PC-9 (cell line): ENCODE results near the gene KCNK4. TPM values are rescaled to one million over a fixed set of nuclear protein-coding genes. Genes with fewer than 3 reads are reported as not detected.
A peak's percentile ranks its signal among the peaks of the same experiment; 100 is the strongest.

Experiments
- BruUV-seq: library from RNA; stranded (reverse); fragments of 400-500 nt; replicated peaks from 2 replicates; lab custom pipeline; 2021; lab: Mats Ljungman, UMichigan
- CTCF ChIA-PET: fragments of 300-600 bp; sonication (Branson Sonifier 250); formaldehyde crosslinking; loops from one replicate; lab custom pipeline; 2022; ENCODE audit warnings: antibody characterized with exemption; lab: Charles Lee
- POLR2A ChIA-PET: fragments of 300-600 bp; sonication (Branson Sonifier 250); formaldehyde crosslinking; loops from one replicate; lab custom pipeline; 2022; ENCODE audit warnings: antibody characterized with exemption; ENCODE audit not compliant: unreplicated experiment; lab: Charles Lee
- DNase-seq, 2 experiments: peaks; one replicate each; pipeline versions ENCODE4 v3.0.0 to v3.0.0-alpha.2; 2015 to 2022; ENCODE audit warnings: mixed read lengths in 1 of 2
- H2AFZ ChIP-seq: fragments of 200-600 bp; sonication (generic); 2 replicates; pipeline ENCODE4 v1.8.1; 2017; ENCODE audit warnings: antibody characterized with exemption
- H3F3A ChIP-seq: fragments of 200-600 bp; sonication (generic); 2 replicates; pipeline ENCODE4 v1.8.1; 2017; ENCODE audit warnings: antibody characterized with exemption, mild to moderate bottlenecking, low read depth; ENCODE audit not compliant: insufficient read depth
- H3K27ac ChIP-seq: fragments of 200-600 bp; sonication (generic); 2 replicates; pipeline ENCODE4 v1.6.1; 2016; ENCODE audit warnings: mixed run types
- H3K27me3 ChIP-seq: fragments of 200-600 bp; sonication (generic); 2 replicates; pipeline ENCODE4 v1.6.1; 2016; ENCODE audit warnings: low read depth, mixed run types; ENCODE audit not compliant: insufficient read depth
- H3K36me3 ChIP-seq: fragments of 200-600 bp; sonication (generic); 2 replicates; pipeline ENCODE4 v1.6.1; 2016; ENCODE audit warnings: low read depth, mixed run types
- H3K4me1 ChIP-seq: fragments of 200-600 bp; sonication (generic); replicated peaks from 2 replicates; pipeline ENCODE4 v1.6.1; 2016; ENCODE audit warnings: mixed run types; ENCODE audit not compliant: insufficient read depth
- H3K4me2 ChIP-seq: fragments of 200-600 bp; sonication (generic); 2 replicates; pipeline ENCODE4 v1.6.1; 2017; ENCODE audit warnings: mixed run types
- H3K4me3 ChIP-seq: fragments of 200-600 bp; sonication (generic); 2 replicates; pipeline ENCODE4 v1.6.1; 2016; ENCODE audit warnings: mixed run types
- H3K79me2 ChIP-seq: fragments of 200-600 bp; sonication (generic); 2 replicates; pipeline ENCODE4 v1.6.1; 2017; ENCODE audit warnings: low read depth, mixed run types
- H3K9me2 ChIP-seq: fragments of 200-600 bp; sonication (generic); 2 replicates; pipeline ENCODE4 v1.8.1; 2017; ENCODE audit warnings: mild to moderate bottlenecking; ENCODE audit not compliant: insufficient read depth
- H3K9me3 ChIP-seq: fragments of 200-600 bp; sonication (generic); 2 replicates; pipeline ENCODE4 v1.8.1; 2016; ENCODE audit warnings: low read depth; ENCODE audit not compliant: insufficient read depth
- H4K20me1 ChIP-seq: fragments of 200-600 bp; sonication (generic); 2 replicates; pipeline ENCODE4 v1.8.1; 2017; ENCODE audit not compliant: insufficient read depth
- EZH2 ChIP-seq: fragments of 200-600 bp; sonication (generic); IDR thresholded peaks from 2 replicates; pipeline ENCODE4 v1.8.0; 2017; ENCODE audit warnings: antibody characterized with exemption, low read depth
- intact Hi-C: fragments of 100-400 bp; cut with micrococcal nuclease; formaldehyde crosslinking; loops from one replicate; pipeline ENCODE4 v1.10.0; 2022; ENCODE audit not compliant: unreplicated experiment
- total RNA-seq: library from RNA; stranded (reverse); gene quantifications from 2 replicates; pipeline ENCODE4 v1.2.3, GENCODE V29; 2021
- TF ChIP-seq, protein P1 (sequence below): fragments of 200-600 bp; sonication (generic); conservative IDR thresholded peaks from 2 replicates; pipeline ENCODE4 v1.6.1; 2017; ENCODE audit warnings: mixed run types, antibody characterized with exemption, mild to moderate bottlenecking, moderate library complexity

Gene KCNK4
- total RNA-seq, 1 experiment from 2014 or later, result 0.57 TPM

DNA sequence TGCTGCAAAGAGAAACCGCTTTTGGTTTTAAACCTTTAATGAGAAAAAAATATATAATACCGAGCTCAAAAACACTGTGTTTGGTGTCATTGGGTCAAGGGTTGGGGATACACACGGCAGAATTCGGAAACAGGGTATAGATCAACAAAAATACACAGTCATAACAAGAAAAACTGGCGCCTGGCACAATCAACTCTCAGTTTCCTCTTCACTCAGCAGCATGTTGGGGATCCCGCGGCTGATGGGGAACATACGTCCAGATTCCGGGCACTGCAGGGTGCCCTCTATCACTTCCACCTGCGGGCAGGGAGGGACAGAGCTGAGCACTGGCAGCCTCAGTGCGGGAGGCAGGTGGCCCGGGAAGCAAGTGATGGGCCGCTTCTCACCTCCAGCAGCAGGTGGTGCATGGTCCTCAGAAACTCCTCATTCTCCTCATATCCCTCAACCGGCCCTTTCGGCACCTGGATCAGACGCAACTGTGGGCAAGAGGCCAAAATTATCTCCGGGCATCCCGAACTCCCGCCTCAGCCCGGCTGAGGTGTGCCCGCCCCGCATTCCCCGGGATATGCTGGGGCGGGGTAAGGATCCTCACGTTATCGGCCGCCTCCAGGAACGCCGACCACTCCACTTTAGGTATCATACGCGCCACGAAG, 25.7 kb downstream of the KCNK4 start:
- TSS peak; percentile 99 for BruUV-seq
- POLR2A ChIA-PET, result interaction anchor here (0.6 to 2.0 kb wide), 8 partner anchors 15 to 80 kb away, joined by 3 to 38 read pairs (median 6); no protein-coding TSS in a partner anchor
- intact Hi-C loops, result loop anchor here (1.0 to 2.0 kb wide), 3 partner anchors 16 to 76 kb away; partner anchors contain the start of gene FKBP2

DNA sequence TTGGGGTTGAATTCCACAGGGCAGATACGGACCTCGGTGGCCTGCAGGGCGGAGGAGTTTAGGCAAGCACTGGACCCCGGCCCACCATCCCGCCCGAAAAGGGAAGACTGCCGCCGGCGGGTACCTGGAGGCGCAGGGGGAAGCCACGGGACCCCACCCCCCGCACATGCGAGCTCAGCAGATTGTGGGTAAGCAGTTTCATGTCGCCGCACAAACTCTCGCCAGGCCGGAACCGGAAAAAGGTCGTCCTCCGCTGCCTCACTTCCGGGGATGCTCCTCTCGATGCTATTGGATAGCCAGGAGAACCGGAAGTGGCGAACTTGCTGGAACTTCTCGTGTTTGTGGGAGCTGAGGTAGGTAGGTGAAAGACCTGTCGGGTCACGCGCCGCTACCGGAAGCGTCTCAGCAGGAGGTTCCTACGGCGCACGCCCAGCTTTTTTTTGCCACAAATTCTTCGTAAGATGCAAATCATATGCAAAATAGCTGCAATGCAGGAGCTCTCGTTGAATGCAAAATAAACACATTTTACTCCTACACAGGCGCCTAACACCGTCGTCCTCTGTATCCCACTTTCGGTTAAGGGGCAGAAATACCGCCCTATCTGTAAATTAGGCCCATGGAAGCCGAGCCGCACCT, 26.3 kb downstream of the KCNK4 start, which contains the start of gene TRMT112:
Gene TRMT112, minus strand, starts transcription at position 235 of the 636 bp plus-strand sequence. Its CDS starts 33 bp downstream, at position 202.
- CTCF ChIA-PET, result interaction anchor here (0.5 to 2.7 kb wide), 20 partner anchors 12 to 821 kb away, joined by 3 to 87 read pairs (median 6); partner anchors contain the start of gene ESRRA
- H3K9me2 ChIP-seq, result no peaks in the 10 kb centered on the region
- peaks cover 47% of the 10 kb centered on the region for H3K4me1 ChIP-seq
- POLR2A ChIA-PET, result interaction anchor here (0.6 to 2.0 kb wide), 14 partner anchors 12 to 1652 kb away, joined by 3 to 38 read pairs (median 5); partner anchors contain the start of genes C11orf98, CSKMT, ESRRA and FKBP2
- H3K4me3 ChIP-seq, result peak within 1 kb of the TSS; percentile 69
- H3K36me3 ChIP-seq, result peaks cover 7% of the 10 kb centered on the region; the same call in 1 of the 2 replicates
- H3K27ac ChIP-seq, result peak within 1 kb of the TSS; percentile 87
- H3K4me2 ChIP-seq, result peak within 1 kb of the TSS; percentile 79
- intact Hi-C loops, result loop anchor here (1.0 to 2.0 kb wide), 3 partner anchors 15 to 77 kb away; partner anchors contain the start of gene FKBP2
- H4K20me1 ChIP-seq, result peaks cover 5% of the 10 kb centered on the region; the same call in 1 of the 2 replicates
- TF ChIP-seq, protein P1, sequence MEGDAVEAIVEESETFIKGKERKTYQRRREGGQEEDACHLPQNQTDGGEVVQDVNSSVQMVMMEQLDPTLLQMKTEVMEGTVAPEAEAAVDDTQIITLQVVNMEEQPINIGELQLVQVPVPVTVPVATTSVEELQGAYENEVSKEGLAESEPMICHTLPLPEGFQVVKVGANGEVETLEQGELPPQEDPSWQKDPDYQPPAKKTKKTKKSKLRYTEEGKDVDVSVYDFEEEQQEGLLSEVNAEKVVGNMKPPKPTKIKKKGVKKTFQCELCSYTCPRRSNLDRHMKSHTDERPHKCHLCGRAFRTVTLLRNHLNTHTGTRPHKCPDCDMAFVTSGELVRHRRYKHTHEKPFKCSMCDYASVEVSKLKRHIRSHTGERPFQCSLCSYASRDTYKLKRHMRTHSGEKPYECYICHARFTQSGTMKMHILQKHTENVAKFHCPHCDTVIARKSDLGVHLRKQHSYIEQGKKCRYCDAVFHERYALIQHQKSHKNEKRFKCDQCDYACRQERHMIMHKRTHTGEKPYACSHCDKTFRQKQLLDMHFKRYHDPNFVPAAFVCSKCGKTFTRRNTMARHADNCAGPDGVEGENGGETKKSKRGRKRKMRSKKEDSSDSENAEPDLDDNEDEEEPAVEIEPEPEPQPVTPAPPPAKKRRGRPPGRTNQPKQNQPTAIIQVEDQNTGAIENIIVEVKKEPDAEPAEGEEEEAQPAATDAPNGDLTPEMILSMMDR, result no peak
- TF ChIP-seq EZH2, result no peak
- peaks cover 72% of the 10 kb centered on the region for H3F3A ChIP-seq
- H3K79me2 ChIP-seq, result peaks cover 56% of the 10 kb centered on the region
- no TSS peak for BruUV-seq
- H3K27me3 ChIP-seq, result no peaks in the 10 kb centered on the region
- peak within 1 kb of the TSS; percentile 71 for H2AFZ ChIP-seq
- peak; percentile 97 to 99 for DNase-seq
- no peaks in the 10 kb centered on the region for H3K9me3 ChIP-seq

More for the DNA sequence above, 25.7 kb downstream of the KCNK4 start:
- Histone ChIP-seq H3K9me3 (no peaks in the 10 kb centered on the region), H3K79me2 (peaks cover 59% of the 10 kb centered on the region), H3K9me2 (no peaks in the 10 kb centered on the region), H3F3A (peaks cover 72% of the 10 kb centered on the region), H3K36me3 (peaks cover 7% of the 10 kb centered on the region; the same call in 1 of the 2 replicates), H3K4me2 (peak overlapping the region; percentile 79), H3K27me3 (no peaks in the 10 kb centered on the region), H3K4me1 (peaks cover 43% of the 10 kb centered on the region), H3K27ac (peak overlapping the region; percentile 87), H2AFZ (peak overlapping the region; percentile 71), H4K20me1 (peaks cover 5% of the 10 kb centered on the region; the same call in 1 of the 2 replicates), H3K4me3 (peak overlapping the region; percentile 69)
- peak; percentile 70 to 78 for DNase-seq
- TF ChIP-seq, protein P1, result peak; percentile 58
- no peak for TF ChIP-seq EZH2
- CTCF ChIA-PET, result interaction anchor here (0.5 to 2.7 kb wide), 11 partner anchors 16 to 820 kb away, joined by 3 to 87 read pairs (median 10); no protein-coding TSS in a partner anchor
